PC-3 (cell line): ENCODE results near the gene COL19A1. TPM values are rescaled to one million over a fixed set of nuclear protein-coding genes. Genes with fewer than 3 reads are reported as not detected.

Experiments
- ATAC-seq: fragments of 200-7000 bp; cut with Tn5 transposase; 2 replicates; pipeline ENCODE4 v1.9.1; 2020; ENCODE audit warnings: mild to moderate bottlenecking, moderate library complexity
- BruUV-seq: library from RNA; stranded (reverse); fragments of 400-500 nt; replicated peaks from 2 replicates; lab custom pipeline; 2021; lab: Mats Ljungman, UMichigan
- CTCF ChIA-PET: fragments of 300-600 bp; sonication (Branson Sonifier 250); formaldehyde crosslinking; loops from one replicate; lab custom pipeline; 2022; ENCODE audit warnings: antibody characterized with exemption; lab: Charles Lee
- POLR2A ChIA-PET: fragments of 300-600 bp; sonication (Branson Sonifier 250); formaldehyde crosslinking; loops from one replicate; lab custom pipeline; 2022; ENCODE audit warnings: antibody characterized with exemption; ENCODE audit not compliant: unreplicated experiment; lab: Charles Lee
- DNase-seq: peaks from one replicate; pipeline ENCODE4 v3.0.0-alpha.2; 2015
- H2AFZ ChIP-seq: fragments of 300-600 bp; sonication (generic); 2 replicates; pipeline ENCODE4 v1.6.0; 2016; ENCODE audit warnings: antibody characterized with exemption, low read length
- H3F3A ChIP-seq: fragments of 300-600 bp; sonication (generic); one replicate; pipeline ENCODE4 v1.6.0; 2017; ENCODE audit warnings: antibody characterized with exemption, low read length, control low read depth, mild to moderate bottlenecking; ENCODE audit not compliant: unreplicated experiment
- H3K27ac ChIP-seq: fragments of 300-600 bp; sonication (generic); 2 replicates; pipeline ENCODE4 v1.5.1; 2016; ENCODE audit warnings: mild to moderate bottlenecking, low read length
- H3K27me3 ChIP-seq: fragments of 300-600 bp; sonication (generic); 2 replicates; pipeline ENCODE4 v1.6.1; 2016; ENCODE audit warnings: low read length, mixed read lengths
- H3K36me3 ChIP-seq: fragments of 300-600 bp; sonication (generic); 2 replicates; pipeline ENCODE4 v1.6.1; 2016; ENCODE audit warnings: low read depth, mixed run types, low read length, mixed read lengths
- H3K4me1 ChIP-seq: fragments of 300-600 bp; sonication (generic); 2 replicates; pipeline ENCODE4 v1.5.1; 2016; ENCODE audit warnings: low read length; ENCODE audit not compliant: insufficient read depth
- H3K4me2 ChIP-seq: fragments of 300-600 bp; sonication (generic); 2 replicates; pipeline ENCODE4 v1.6.0; 2016; ENCODE audit warnings: low read length
- H3K4me3 ChIP-seq: fragments of 300-600 bp; sonication (generic); 2 replicates; pipeline ENCODE4 v1.5.1; 2016; ENCODE audit warnings: mild to moderate bottlenecking, low read length, mixed read lengths
- H3K79me2 ChIP-seq: fragments of 300-600 bp; sonication (generic); 2 replicates; pipeline ENCODE4 v1.6.1; 2017; ENCODE audit warnings: low read length, mixed read lengths
- H3K9ac ChIP-seq: fragments of 300-600 bp; sonication (generic); 2 replicates; pipeline ENCODE4 v1.6.0; 2016; ENCODE audit warnings: mild to moderate bottlenecking, low read length
- H3K9me2 ChIP-seq: fragments of 300-600 bp; sonication (generic); replicated peaks from 2 replicates; pipeline ENCODE4 v1.6.1; 2016; ENCODE audit warnings: mixed run types, low read length, mixed read lengths
- H3K9me3 ChIP-seq: fragments of 300-600 bp; sonication (generic); 2 replicates; pipeline ENCODE4 v1.6.1; 2016; ENCODE audit warnings: low read length, mixed read lengths
- H4K20me1 ChIP-seq: fragments of 300-600 bp; sonication (generic); 2 replicates; pipeline ENCODE4 v1.6.1; 2016; ENCODE audit warnings: low read length, mixed read lengths
- CTCF ChIP-seq: fragments of 300-600 bp; sonication (generic); conservative IDR thresholded peaks from 2 replicates; pipeline ENCODE4 v1.5.1; 2017; ENCODE audit warnings: antibody characterized with exemption, low read depth, mild to moderate bottlenecking, low read length
- EZH2 ChIP-seq: fragments of 300-600 bp; sonication (generic); IDR thresholded peaks from one replicate; pipeline ENCODE4 v1.6.1; 2017; ENCODE audit warnings: antibody characterized with exemption, mild to moderate bottlenecking, low read length; ENCODE audit not compliant: unreplicated experiment
- EZH2phosphoT487 ChIP-seq: fragments of 300-600 bp; sonication (generic); IDR thresholded peaks from 2 replicates; pipeline ENCODE4 v1.6.1; 2018; ENCODE audit warnings: mild to moderate bottlenecking, antibody characterized with exemption, low read length, borderline replicate concordance
- intact Hi-C: fragments of 100-400 bp; cut with micrococcal nuclease; formaldehyde crosslinking; loops from 2 replicates; pipeline ENCODE4 v1.9.0; 2023
- total RNA-seq: library from RNA; depleted of rRNA; stranded (reverse); fragments of >200 nt; gene quantifications from 2 replicates; pipeline ENCODE4 v1.2.3, GENCODE V29; 2014

Gene COL19A1
- total RNA-seq, 1 experiment from 2014 or later, result not detected

- Histone ChIP-seq H3K27ac (no peak overlapping the region), H3K27me3 (no peaks in the 10 kb centered on the region), H3K4me1 (no peaks in the 10 kb centered on the region), H3K9me3 (no peaks in the 10 kb centered on the region), H3K4me2 (no peak overlapping the region), H2AFZ (no peak overlapping the region), H3K9ac (no peak overlapping the region), H3K4me3 (no peak overlapping the region), H3K36me3 (no peaks in the 10 kb centered on the region), H4K20me1 (no peaks in the 10 kb centered on the region), H3F3A (no peaks in the 10 kb centered on the region), H3K79me2 (no peaks in the 10 kb centered on the region), H3K9me2 (no peaks in the 10 kb centered on the region)
- no TSS peak for BruUV-seq
- ChIA-PET CTCF (no interaction called here), POLR2A (no interaction called here)
- ATAC-seq (no peak), DNase-seq (no peak)
- TF ChIP-seq EZH2phosphoT487, result no peak
- TF ChIP-seq CTCF, result no peak
- TF ChIP-seq EZH2, result no peak
- intact Hi-C loops, result no loop called here
Measured at GRCh38 chr6:69936674-69937363, 70.5 kb downstream of the COL19A1 start.

DNA sequence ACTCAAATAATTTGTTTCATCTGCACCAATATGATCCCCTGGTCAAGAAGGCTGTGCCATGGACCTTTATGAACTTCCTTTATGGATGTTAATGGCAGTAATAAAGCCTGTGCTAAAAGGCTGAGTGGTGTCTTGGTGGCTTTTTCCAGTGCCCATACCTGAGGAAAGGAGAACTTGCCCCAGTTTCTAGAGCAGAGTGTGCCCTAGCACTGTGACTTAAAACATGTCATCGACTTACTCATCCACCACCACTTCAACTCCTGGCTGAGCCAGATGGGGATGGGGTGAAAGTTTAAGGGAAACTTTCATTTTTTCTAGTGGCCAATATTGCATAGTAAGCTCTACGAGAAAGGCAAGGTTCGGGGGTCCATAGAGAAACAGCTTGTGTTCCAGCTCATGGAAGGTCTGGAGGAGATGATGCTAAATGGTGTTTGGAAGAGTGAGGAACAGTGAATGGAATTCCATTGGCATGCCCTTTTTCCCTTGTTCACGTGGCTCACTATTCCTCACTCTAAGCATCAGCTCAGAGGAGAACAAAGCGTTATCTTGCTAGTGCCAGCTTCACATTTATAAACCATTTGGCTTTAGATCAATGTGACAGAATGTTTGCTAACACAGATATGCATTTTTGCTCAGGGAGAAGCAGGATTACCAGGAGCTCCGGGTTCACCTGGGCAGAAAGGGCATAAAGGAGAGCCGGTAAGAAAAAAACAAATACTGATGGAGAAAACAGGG lies 71.2 kb downstream of the COL19A1 start:
- no peak overlapping the region for H3K4me2 ChIP-seq
- H3K9me2 ChIP-seq, result no peaks in the 10 kb centered on the region
- CTCF ChIA-PET, result no interaction called here
- DNase-seq, result no peak
- no peak for ATAC-seq
- no peak overlapping the region for H3K9ac ChIP-seq
- H3K36me3 ChIP-seq, result no peaks in the 10 kb centered on the region
- no peak overlapping the region for H3K4me3 ChIP-seq
- no peaks in the 10 kb centered on the region for H3K9me3 ChIP-seq
- H3K79me2 ChIP-seq, result no peaks in the 10 kb centered on the region
- H3K27ac ChIP-seq, result no peak overlapping the region
- BruUV-seq, result no TSS peak
- intact Hi-C loops, result no loop called here
- no peaks in the 10 kb centered on the region for H3F3A ChIP-seq
- no peaks in the 10 kb centered on the region for H4K20me1 ChIP-seq
- no peaks in the 10 kb centered on the region for H3K27me3 ChIP-seq
- no peaks in the 10 kb centered on the region for H3K4me1 ChIP-seq
- no peak overlapping the region for H2AFZ ChIP-seq
- POLR2A ChIA-PET, result no interaction called here
- TF ChIP-seq CTCF, result no peak
- TF ChIP-seq EZH2phosphoT487, result no peak
- TF ChIP-seq EZH2, result no peak

GRCh38 chr6:69942485-69942884 lies 76.1 kb downstream of the COL19A1 start:
- no peak for TF ChIP-seq EZH2phosphoT487
- TF ChIP-seq EZH2, result no peak
- no peak for TF ChIP-seq CTCF
- H3K9ac ChIP-seq, result no peak overlapping the region
- intact Hi-C loops, result no loop called here
- H3K4me2 ChIP-seq, result no peak overlapping the region
- H4K20me1 ChIP-seq, result no peaks in the 10 kb centered on the region
- no peaks in the 10 kb centered on the region for H3K4me1 ChIP-seq
- ChIA-PET POLR2A (no interaction called here), CTCF (no interaction called here)
- ATAC-seq, result no peak
- no peak for DNase-seq
- H3K27me3 ChIP-seq, result no peaks in the 10 kb centered on the region
- no peak overlapping the region for H3K27ac ChIP-seq
- H3K79me2 ChIP-seq, result no peaks in the 10 kb centered on the region
- H3F3A ChIP-seq, result no peaks in the 10 kb centered on the region
- H3K4me3 ChIP-seq, result no peak overlapping the region
- BruUV-seq, result no TSS peak
- no peaks in the 10 kb centered on the region for H3K9me3 ChIP-seq
- H3K36me3 ChIP-seq, result no peaks in the 10 kb centered on the region
- H3K9me2 ChIP-seq, result no peaks in the 10 kb centered on the region
- H2AFZ ChIP-seq, result no peak overlapping the region
